Mesendoderm (in vitro differentiated cells): ENCODE data around the gene B3GNT5.

Source experiments
- DNase-seq: peaks from one replicate; pipeline ENCODE4 v3.0.0; 2013
- H2AK5ac ChIP-seq: 2 replicates; pipeline ENCODE4 v1.6.1; 2013; ENCODE audit warnings: low read length, inconsistent platforms
- H2BK120ac ChIP-seq: 2 replicates; pipeline ENCODE4 v1.6.1; 2013; ENCODE audit warnings: low read depth, mild to moderate bottlenecking, low read length, moderate library complexity, mixed read lengths
- H2BK15ac ChIP-seq: replicated peaks from 2 replicates; pipeline ENCODE4 v1.6.1; 2013; ENCODE audit warnings: low read depth, mild to moderate bottlenecking, moderate library complexity
- H2BK5ac ChIP-seq: 2 replicates; pipeline ENCODE4 v1.6.1; 2013; ENCODE audit warnings: low read length, inconsistent platforms
- H3K18ac ChIP-seq: 2 replicates; pipeline ENCODE4 v1.6.1; 2013; ENCODE audit warnings: mild to moderate bottlenecking, low read length, mixed read lengths
- H3K23ac ChIP-seq: one replicate; pipeline ENCODE4 v1.6.1; 2013; ENCODE audit warnings: low read length
- H3K27ac ChIP-seq: 2 replicates; pipeline ENCODE4 v1.5.1; 2013; ENCODE audit warnings: low read depth, mild to moderate bottlenecking, inconsistent platforms, low read length, moderate library complexity
- H3K27me3 ChIP-seq: 2 replicates; pipeline ENCODE4 v1.6.1; 2013; ENCODE audit warnings: low read length, control low read depth, mild to moderate bottlenecking, inconsistent platforms; ENCODE audit not compliant: insufficient read depth, poor library complexity
- H3K36me3 ChIP-seq: 2 replicates; pipeline ENCODE4 v1.6.1; 2013; ENCODE audit warnings: low read length, inconsistent platforms; ENCODE audit not compliant: control insufficient read depth, insufficient read depth
- H3K4ac ChIP-seq: one replicate; pipeline ENCODE4 v1.6.1; 2013; ENCODE audit warnings: low read depth, mild to moderate bottlenecking, low read length, moderate library complexity
- H3K4me1 ChIP-seq: 2 replicates; pipeline ENCODE4 v1.6.1; 2013; ENCODE audit warnings: low read depth, low read length, inconsistent platforms; ENCODE audit not compliant: control insufficient read depth
- H3K4me2 ChIP-seq: 2 replicates; pipeline ENCODE4 v1.6.1; 2013; ENCODE audit warnings: low read length
- H3K4me3 ChIP-seq: 2 replicates; pipeline ENCODE4 v1.5.1; 2013; ENCODE audit warnings: mild to moderate bottlenecking, low read length
- H3K56ac ChIP-seq: one replicate; pipeline ENCODE4 v1.6.1; 2013; ENCODE audit warnings: low read length
- H3K79me1 ChIP-seq: 2 replicates; pipeline ENCODE4 v1.6.1; 2013; ENCODE audit warnings: low read length, inconsistent platforms
- H3K79me2 ChIP-seq: 2 replicates; pipeline ENCODE4 v1.6.1; 2013; ENCODE audit warnings: mild to moderate bottlenecking, low read length; ENCODE audit not compliant: control insufficient read depth, insufficient read depth
- H3K9ac ChIP-seq: 2 replicates; pipeline ENCODE4 v1.6.1; 2013; ENCODE audit warnings: low read length, inconsistent platforms
- H4K5ac ChIP-seq: one replicate; pipeline ENCODE4 v1.6.1; 2013; ENCODE audit warnings: low read length
- H4K8ac ChIP-seq: one replicate; pipeline ENCODE4 v1.6.1; 2013; ENCODE audit warnings: low read depth, mild to moderate bottlenecking, control low read depth, low read length, moderate library complexity
- WGBS: extraction: QIAGEN DNeasy Blood & Tissue Kit; methylation state at CpG from one replicate; pipeline ENCODE4 v1.1.7; 2013; ENCODE audit warnings: low lambda C conversion rate, missing lambda C conversion rate; ENCODE audit not compliant: insufficient coverage; ENCODE audit errors: extremely low coverage; 5-methylcytosine and 5-hydroxymethylcytosine counted together

The B3GNT5 gene

DNA sequence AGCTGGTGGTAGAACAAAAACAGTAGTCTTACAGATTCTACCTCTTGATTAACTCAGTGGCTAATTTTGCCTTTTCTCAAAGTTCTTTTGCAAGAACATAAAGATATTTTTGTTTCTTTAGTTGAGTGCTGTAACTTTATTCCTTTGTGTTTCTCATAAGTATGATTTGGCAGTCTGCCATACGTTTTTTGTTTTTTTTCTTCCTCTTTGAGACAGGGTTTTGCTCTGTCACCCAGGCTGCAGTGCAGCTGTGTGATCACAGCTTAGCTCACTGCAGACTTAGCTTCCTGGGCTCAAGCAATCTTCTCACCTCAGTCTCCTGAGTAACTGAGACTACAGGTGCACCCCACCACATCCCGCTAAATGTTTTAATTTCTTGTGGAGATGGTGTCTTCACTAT lies 22.4 kb downstream of the B3GNT5 start:
- Histone ChIP-seq H2AK5ac (no peak overlapping the region), H3K27me3 (no peaks in the 10 kb centered on the region), H3K9ac (no peak overlapping the region), H3K23ac (no peak overlapping the region), H3K79me2 (no peaks in the 10 kb centered on the region), H3K56ac (no peak overlapping the region), H3K4me2 (no peak overlapping the region), H3K27ac (no peak overlapping the region), H3K36me3 (no peaks in the 10 kb centered on the region), H4K5ac (no peak overlapping the region), H3K4me1 (no peaks in the 10 kb centered on the region), H4K8ac (no peak overlapping the region), H2BK120ac (no peak overlapping the region), H3K79me1 (peaks cover under 1% of the 10 kb centered on the region), H2BK15ac (no peak overlapping the region), H2BK5ac (no peak overlapping the region), H3K4ac (no peak overlapping the region), H3K18ac (no peak overlapping the region), H3K4me3 (no peak overlapping the region)
- WGBS: no CpG with 5 or more reads among the region's 2 CpGs
- DNase-seq: no peak

DNA sequence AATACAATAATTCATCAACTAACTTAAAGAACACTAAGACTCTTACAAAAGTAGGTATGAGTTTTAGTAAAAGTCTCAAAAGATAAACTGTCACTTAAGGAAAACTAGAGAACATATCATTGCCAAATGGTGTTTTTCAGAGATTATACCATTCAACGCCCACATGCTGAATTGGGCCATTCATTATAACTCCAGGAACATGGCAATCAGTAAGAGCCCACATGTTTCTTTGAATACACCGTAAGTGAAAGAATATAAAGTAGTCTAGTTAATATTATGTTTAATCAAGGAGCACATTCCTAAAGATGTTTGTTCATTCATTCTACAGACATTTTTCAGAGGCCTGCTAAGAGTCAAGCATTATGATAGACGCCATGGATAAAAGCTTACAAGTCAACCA lies 22.9 kb downstream of the B3GNT5 start:
- WGBS: no CpG with 5 or more reads among the region's 3 CpGs
- Histone ChIP-seq H3K4me2 (no peak overlapping the region), H2BK120ac (no peak overlapping the region)

DNA sequence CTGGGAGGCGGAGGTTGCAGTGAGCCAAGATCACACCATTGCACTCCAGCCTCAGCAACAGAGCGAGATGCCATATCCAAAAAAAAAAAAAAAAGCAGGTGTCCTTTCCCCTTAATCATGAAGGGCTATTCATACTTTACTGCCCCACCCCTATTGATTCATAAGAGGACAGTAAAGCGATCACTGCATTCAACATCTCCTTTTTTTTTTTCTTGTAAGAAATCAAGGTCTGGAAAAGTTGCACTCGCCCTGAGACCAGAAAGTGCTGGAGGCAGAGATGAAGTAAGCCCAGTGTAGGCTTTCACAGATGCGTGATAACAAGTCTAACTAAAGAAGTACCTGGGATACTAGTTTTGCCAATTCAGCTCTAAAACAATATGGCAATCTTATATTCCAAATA lies 24.2 kb downstream of the B3GNT5 start:
- H3K18ac ChIP-seq: no peak overlapping the region
- no peaks in the 10 kb centered on the region for H3K79me2 ChIP-seq
- H3K9ac ChIP-seq: no peak overlapping the region
- DNase-seq: no peak
- no peaks in the 10 kb centered on the region for H3K79me1 ChIP-seq
- no peak overlapping the region for H4K5ac ChIP-seq
- no peak overlapping the region for H2BK15ac ChIP-seq
- H2BK120ac ChIP-seq: no peak overlapping the region
- WGBS: no CpG with 5 or more reads among the region's 5 CpGs
- H4K8ac ChIP-seq: no peak overlapping the region
- H3K4me3 ChIP-seq: no peak overlapping the region
- H3K4me2 ChIP-seq: no peak overlapping the region
- H3K27me3 ChIP-seq: no peaks in the 10 kb centered on the region
- H3K36me3 ChIP-seq: no peaks in the 10 kb centered on the region
- H3K4ac ChIP-seq: no peak overlapping the region
- H2AK5ac ChIP-seq: no peak overlapping the region
- H3K27ac ChIP-seq: no peak overlapping the region
- no peak overlapping the region for H3K56ac ChIP-seq
- no peak overlapping the region for H2BK5ac ChIP-seq
- H3K23ac ChIP-seq: no peak overlapping the region
- H3K4me1 ChIP-seq: no peaks in the 10 kb centered on the region

More for the DNA sequence above, 22.9 kb downstream of the B3GNT5 start:
- Histone ChIP-seq H3K27me3 (no peaks in the 10 kb centered on the region), H2BK5ac (no peak overlapping the region), H3K27ac (no peak overlapping the region), H3K23ac (no peak overlapping the region), H3K56ac (no peak overlapping the region), H4K8ac (no peak overlapping the region), H3K9ac (no peak overlapping the region), H3K18ac (no peak overlapping the region), H2BK15ac (no peak overlapping the region), H3K79me1 (no peaks in the 10 kb centered on the region), H2AK5ac (no peak overlapping the region), H3K36me3 (no peaks in the 10 kb centered on the region), H3K4ac (no peak overlapping the region), H3K79me2 (no peaks in the 10 kb centered on the region), H3K4me3 (no peak overlapping the region), H3K4me1 (no peaks in the 10 kb centered on the region), H4K5ac (no peak overlapping the region)
- DNase-seq: no peak

DNA sequence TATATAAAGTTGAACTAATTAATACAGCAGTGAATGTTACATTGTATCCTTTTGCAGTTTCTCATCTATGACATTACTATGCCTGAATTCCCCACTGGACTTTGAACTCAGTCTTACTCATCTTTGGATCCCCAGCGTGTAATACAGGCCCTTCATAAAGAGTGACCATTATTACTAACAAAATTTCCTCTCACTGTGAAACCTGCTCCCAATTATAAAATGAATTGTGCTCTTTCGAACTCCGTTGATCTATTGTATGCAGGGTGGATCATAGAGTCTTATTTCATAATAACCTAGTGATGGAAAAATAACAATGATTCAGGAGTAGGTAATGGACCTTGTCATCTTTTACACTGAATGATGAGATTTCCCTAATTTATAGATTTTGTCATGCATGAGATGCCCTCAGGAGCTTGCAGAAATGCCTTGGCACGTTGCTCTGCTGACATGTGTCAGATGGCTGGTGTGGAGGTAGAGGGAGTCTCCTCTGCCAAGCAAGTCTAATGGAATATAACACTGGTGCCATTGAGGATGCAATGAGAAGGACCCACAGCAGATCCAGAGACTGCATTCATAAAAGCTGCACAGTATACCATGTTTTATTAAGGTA lies 25.5 kb downstream of the B3GNT5 start:
- H3K23ac ChIP-seq: no peak overlapping the region
- H3K27me3 ChIP-seq: no peaks in the 10 kb centered on the region
- H3K36me3 ChIP-seq: no peaks in the 10 kb centered on the region
- H2BK120ac ChIP-seq: no peak overlapping the region
- H3K4ac ChIP-seq: no peak overlapping the region
- no peak overlapping the region for H3K9ac ChIP-seq
- no peak for DNase-seq
- H3K4me2 ChIP-seq: no peak overlapping the region
- no peak overlapping the region for H3K18ac ChIP-seq
- no peaks in the 10 kb centered on the region for H3K4me1 ChIP-seq
- no peak overlapping the region for H3K56ac ChIP-seq
- WGBS: no CpG with 5 or more reads among the region's 4 CpGs
- no peak overlapping the region for H3K4me3 ChIP-seq
- H2BK15ac ChIP-seq: no peak overlapping the region
- no peaks in the 10 kb centered on the region for H3K79me1 ChIP-seq
- H3K79me2 ChIP-seq: no peaks in the 10 kb centered on the region
- no peak overlapping the region for H4K5ac ChIP-seq
- H3K27ac ChIP-seq: no peak overlapping the region
- no peak overlapping the region for H2BK5ac ChIP-seq
- H4K8ac ChIP-seq: no peak overlapping the region
- no peak overlapping the region for H2AK5ac ChIP-seq

DNA sequence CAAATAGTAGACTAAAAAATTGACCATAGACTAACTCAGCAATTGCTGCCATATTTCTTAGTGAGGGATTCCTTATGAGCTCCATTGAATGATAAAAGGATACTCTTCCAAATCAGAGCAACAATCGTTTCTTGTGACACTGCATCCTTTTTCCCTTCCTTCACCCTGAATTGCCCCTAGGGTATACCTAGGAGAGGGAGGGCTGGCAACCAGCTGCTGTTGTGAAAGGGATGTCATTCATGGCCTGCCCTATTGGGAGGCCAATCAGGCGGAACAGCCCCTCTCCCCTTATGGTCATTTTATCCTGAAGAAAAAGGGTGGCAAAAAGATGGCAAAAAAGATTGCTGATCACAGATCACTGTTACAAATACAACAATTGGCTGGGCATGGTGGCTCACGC lies 26.3 kb downstream of the B3GNT5 start:
- Histone ChIP-seq H3K18ac (no peak overlapping the region), H3K27ac (no peak overlapping the region), H2BK5ac (no peak overlapping the region), H2BK15ac (no peak overlapping the region), H3K27me3 (no peaks in the 10 kb centered on the region), H3K36me3 (no peaks in the 10 kb centered on the region), H3K4ac (no peak overlapping the region), H4K5ac (no peak overlapping the region), H3K4me2 (no peak overlapping the region), H3K4me1 (no peaks in the 10 kb centered on the region), H3K23ac (no peak overlapping the region), H4K8ac (no peak overlapping the region), H3K4me3 (no peak overlapping the region), H2BK120ac (no peak overlapping the region), H3K56ac (no peak overlapping the region), H3K79me1 (no peaks in the 10 kb centered on the region), H3K9ac (no peak overlapping the region), H3K79me2 (no peaks in the 10 kb centered on the region), H2AK5ac (no peak overlapping the region)
- DNase-seq: no peak
- no CpG with 5 or more reads among the region's 3 CpGs for WGBS

DNA sequence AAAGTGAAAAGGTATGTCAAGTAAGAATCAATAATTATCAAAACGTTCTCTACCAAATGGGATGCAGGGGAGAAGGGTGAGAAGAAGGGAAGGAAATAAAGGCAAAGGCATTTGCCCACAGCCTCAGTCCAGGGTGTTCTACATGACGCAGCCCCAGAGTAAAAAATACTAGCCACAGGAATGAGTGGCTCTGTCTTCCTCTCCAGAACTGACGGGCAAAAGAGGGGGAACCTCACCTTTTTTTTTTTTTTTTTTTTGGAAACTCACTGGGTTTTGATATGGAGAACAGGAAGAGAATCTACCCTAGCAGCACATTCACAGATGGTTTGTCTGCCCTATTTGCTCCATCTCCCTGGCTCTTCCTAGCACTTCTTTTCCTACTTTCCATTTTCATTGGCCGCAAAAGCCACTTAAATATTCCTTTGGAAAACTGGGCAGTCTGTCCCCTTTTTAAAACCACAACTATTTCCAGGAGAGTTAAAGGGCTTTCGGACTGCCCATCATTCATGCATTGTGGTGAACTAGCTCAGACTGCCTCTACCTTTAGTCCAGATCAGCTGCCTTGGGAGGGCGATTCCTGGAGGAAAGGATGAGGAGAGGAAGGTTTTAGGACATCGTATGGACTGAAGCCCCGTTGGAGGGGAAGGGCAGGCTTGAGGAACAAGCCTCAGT lies 28.2 kb downstream of the B3GNT5 start:
- no peak overlapping the region for H3K9ac ChIP-seq
- no peaks in the 10 kb centered on the region for H3K4me1 ChIP-seq
- 100% methylated on average over 1 of the region's 8 CpGs for WGBS

More for the DNA sequence above, 28.2 kb downstream of the B3GNT5 start:
- no peak overlapping the region for H4K5ac ChIP-seq
- H2BK15ac ChIP-seq: no peak overlapping the region
- no peaks in the 10 kb centered on the region for H3K36me3 ChIP-seq
- no peaks in the 10 kb centered on the region for H3K79me1 ChIP-seq
- no peak for DNase-seq
- H4K8ac ChIP-seq: no peak overlapping the region
- no peaks in the 10 kb centered on the region for H3K27me3 ChIP-seq
- no peak overlapping the region for H3K4me3 ChIP-seq
- no peak overlapping the region for H3K23ac ChIP-seq
- no peak overlapping the region for H3K27ac ChIP-seq
- H3K79me2 ChIP-seq: no peaks in the 10 kb centered on the region
- no peak overlapping the region for H3K56ac ChIP-seq
- H3K4me2 ChIP-seq: no peak overlapping the region
- H2BK5ac ChIP-seq: no peak overlapping the region
- no peak overlapping the region for H3K4ac ChIP-seq
- no peak overlapping the region for H2AK5ac ChIP-seq
- H2BK120ac ChIP-seq: no peak overlapping the region
- H3K18ac ChIP-seq: no peak overlapping the region
